Dedifferentiated amniotic fluid mesenchymal stem cell (primary cell): ENCODE measurements around the gene PFKFB1.
A peak's percentile ranks its signal among the peaks of the same experiment; 100 is the strongest.

Source experiments
- DNase-seq: peaks from one replicate; pipeline ENCODE4 v3.0.0-alpha.2; 2016; ENCODE audit errors: extremely low spot score

Gene PFKFB1

GRCh38 chrX:54994099-54994498 is at the start of gene PFKFB1:
TSS of gene PFKFB1 (minus strand) at chrX:54994188. CDS start at chrX:54994007, 181 bp downstream.
- DNase-seq: no peak

GRCh38 chrX:55041514-55041913 is 47.5 kb upstream of the PFKFB1 start:
- no peak for DNase-seq

GRCh38 chrX:55039471-55039870 is 45.5 kb upstream of the PFKFB1 start:
- DNase-seq: no peak

- no peak for DNase-seq
Observed at GRCh38 chrX:55033429-55033828, 39.4 kb upstream of the PFKFB1 start.

- DNase-seq: no peak
Observed at GRCh38 chrX:55030271-55031205, 36.5 kb upstream of the PFKFB1 start, which contains the start of gene ALAS2. TSS of gene ALAS2 (minus strand) at chrX:55030977. CDS start at chrX:55026000, 4,977 bp downstream.

- no peak for DNase-seq
Observed at GRCh38 chrX:55029291-55029690, 35.3 kb upstream of the PFKFB1 start.

- DNase-seq: no peak
Observed at GRCh38 chrX:55028611-55029010, 34.6 kb upstream of the PFKFB1 start.

- DNase-seq: no peak
Observed at GRCh38 chrX:55028040-55028439, 34.1 kb upstream of the PFKFB1 start.

GRCh38 chrX:55026840-55027239 is 32.9 kb upstream of the PFKFB1 start:
- DNase-seq: no peak

GRCh38 chrX:55026143-55026542 is 32.2 kb upstream of the PFKFB1 start:
- DNase-seq: no peak

- no peak for DNase-seq
Observed at GRCh38 chrX:55014897-55015299, 20.9 kb upstream of the PFKFB1 start.

- DNase-seq: no peak
Observed at GRCh38 chrX:55011294-55011693, 17.3 kb upstream of the PFKFB1 start.

GRCh38 chrX:55008571-55009358 is 14.8 kb upstream of the PFKFB1 start:
- DNase-seq: no peak

- DNase-seq: no peak
Observed at GRCh38 chrX:55007656-55008055, 13.7 kb upstream of the PFKFB1 start.

- no peak for DNase-seq
Observed at GRCh38 chrX:55006827-55007621, 13.0 kb upstream of the PFKFB1 start.

- no peak for DNase-seq
Observed at GRCh38 chrX:55005256-55005655, 11.3 kb upstream of the PFKFB1 start.

- no peak for DNase-seq
Observed at GRCh38 chrX:55004231-55004630, 10.2 kb upstream of the PFKFB1 start.

GRCh38 chrX:54999717-55000598 is 6.0 kb upstream of the PFKFB1 start, which contains the start of gene APEX2:
TSS of gene APEX2 (plus strand) at chrX:55000363. CDS start at chrX:55000423, 60 bp downstream.
- peak; percentile 87 for DNase-seq

GRCh38 chrX:54995621-54996020 is 1.6 kb upstream of the PFKFB1 start:
- DNase-seq: no peak

GRCh38 chrX:54994668-54995351 is 822 bp upstream of the PFKFB1 start:
- DNase-seq: no peak
